Activated CD8-positive, alpha-beta T cell treated with anti-CD3 and anti-CD28 coated beads, Interleukin-2, amount 10 ng/mL, durations not matched to agents 7 days and 5 days (primary cell): ENCODE measurements around the gene SAT1. TPM values are rescaled to one million over a fixed set of nuclear protein-coding genes. Genes with fewer than 3 reads are reported as not detected.
A peak's percentile ranks its signal among the peaks of the same experiment; 100 is the strongest.

Experiments used
- ATAC-seq: fragments of 150-1000 bp; cut with Tn5 transposase; one replicate; pipeline ENCODE4 v1.10.0; 2021; ENCODE audit warnings: moderate library complexity
- CTCF ChIA-PET: fragments of 350-600 bp; sonication (Branson Sonifier 250); formaldehyde crosslinking; loops from one replicate; lab custom pipeline; 2021; ENCODE audit warnings: antibody characterized with exemption; lab: Charles Lee
- POLR2A ChIA-PET: fragments of 350-600 bp; sonication (Branson Sonifier 250); formaldehyde crosslinking; loops from one replicate; lab custom pipeline; 2021; ENCODE audit warnings: antibody characterized with exemption; lab: Charles Lee
- DNase-seq: peaks from one replicate; pipeline ENCODE4 v3.0.0-alpha.2; 2020
- H3K27ac Mint-ChIP-seq: one replicate; pipeline ENCODE4 v1.8.0; 2021; ENCODE audit warnings: mild to moderate bottlenecking, mixed read lengths
- H3K27me3 Mint-ChIP-seq: one replicate; pipeline ENCODE4 v1.8.0; 2021; ENCODE audit warnings: low read depth, mixed read lengths
- H3K36me3 Mint-ChIP-seq: one replicate; pipeline ENCODE4 v1.8.0; 2021; ENCODE audit warnings: low read depth, mixed read lengths
- H3K4me1 Mint-ChIP-seq: one replicate; pipeline ENCODE4 v1.8.0; 2021; ENCODE audit warnings: low read depth, mixed read lengths
- H3K4me3 Mint-ChIP-seq: one replicate; pipeline ENCODE4 v1.8.0; 2021; ENCODE audit warnings: mild to moderate bottlenecking, mixed read lengths
- H3K9me3 Mint-ChIP-seq: one replicate; pipeline ENCODE4 v1.8.0; 2022; ENCODE audit warnings: mixed read lengths; ENCODE audit not compliant: insufficient read depth
- total RNA-seq, 2 experiments: library from RNA; stranded (reverse); gene quantifications; one replicate each; pipeline ENCODE4 v1.2.3, GENCODE V29; 2021

SAT1 gene
- total RNA-seq, 2 experiments from 2014 or later: 83.4 to 87.5 TPM

- POLR2A ChIA-PET: no interaction called here
- DNase-seq: no peak
- peaks cover 17% of the 10 kb centered on the region for H3K4me1 Mint-ChIP-seq
- H3K27ac Mint-ChIP-seq: no peak overlapping the region
- H3K9me3 Mint-ChIP-seq: no peaks in the 10 kb centered on the region
- ATAC-seq: no peak
- no peak overlapping the region for H3K4me3 Mint-ChIP-seq
- H3K36me3 Mint-ChIP-seq: peaks cover 6% of the 10 kb centered on the region
- no peaks in the 10 kb centered on the region for H3K27me3 Mint-ChIP-seq
- CTCF ChIA-PET: no interaction called here
These were observed 3.9 kb upstream of the SAT1 start for GRCh38 chrX:23779025-23779424.

- peak overlapping the region; percentile 98 for H3K27ac Mint-ChIP-seq
- peak overlapping the region; percentile 86 for H3K4me3 Mint-ChIP-seq
- H3K27me3 Mint-ChIP-seq: no peaks in the 10 kb centered on the region
- POLR2A ChIA-PET: interaction anchor here (0.6 to 3.0 kb wide), 40 partner anchors 8 to 272 kb away, joined by 3 to 61 read pairs (median 4); partner anchors contain the start of genes ACOT9, CXorf58, EIF2S3 and KLHL15
- ATAC-seq (no peak), DNase-seq (no peak)
- no peaks in the 10 kb centered on the region for H3K9me3 Mint-ChIP-seq
- peaks cover 27% of the 10 kb centered on the region for H3K36me3 Mint-ChIP-seq
- CTCF ChIA-PET: interaction anchor here (1.0 to 9.0 kb wide), 13 partner anchors 11 to 272 kb away, joined by 3 to 106 read pairs (median 4); partner anchors contain the start of genes ACOT9, APOO, CXorf58 and EIF2S3
- peaks cover 33% of the 10 kb centered on the region for H3K4me1 Mint-ChIP-seq
These were observed 518 bp upstream of the SAT1 start for GRCh38 chrX:23782455-23782854.

GRCh38 chrX:23783589-23784469, 856 bp downstream of the SAT1 start:
- peak overlapping the region; percentile 98 for H3K27ac Mint-ChIP-seq
- CTCF ChIA-PET: interaction anchor here (0.7 to 9.0 kb wide), 14 partner anchors 10 to 270 kb away, joined by 3 to 106 read pairs (median 4); partner anchors contain the start of genes ACOT9, APOO, CXorf58 and EIF2S3
- H3K4me3 Mint-ChIP-seq: peak overlapping the region; percentile 86
- no peak for ATAC-seq
- peaks cover 27% of the 10 kb centered on the region for H3K36me3 Mint-ChIP-seq
- H3K27me3 Mint-ChIP-seq: no peaks in the 10 kb centered on the region
- DNase-seq: peak; percentile 30
- POLR2A ChIA-PET: interaction anchor here (0.6 to 3.0 kb wide), 29 partner anchors 9 to 699 kb away, joined by 3 to 61 read pairs (median 5); partner anchors contain the start of genes ACOT9, CXorf58, EIF2S3 and KLHL15
- H3K9me3 Mint-ChIP-seq: no peaks in the 10 kb centered on the region
- H3K4me1 Mint-ChIP-seq: peaks cover 36% of the 10 kb centered on the region

- H3K4me3 Mint-ChIP-seq: peak overlapping the region; percentile 86
- ChIA-PET CTCF (interaction anchor here (0.8 to 9.0 kb wide), 4 partner anchors 41 to 123 kb away, joined by 4 to 106 read pairs (median 16); partner anchors contain the start of genes ACOT9, APOO and CXorf58), POLR2A (interaction anchor here (0.6 to 3.0 kb wide), 12 partner anchors 12 to 270 kb away, joined by 3 to 61 read pairs (median 10); partner anchors contain the start of genes ACOT9, EIF2S3 and KLHL15)
- ATAC-seq (no peak), DNase-seq (no peak)
- no peaks in the 10 kb centered on the region for H3K9me3 Mint-ChIP-seq
- peak overlapping the region; percentile 98 for H3K27ac Mint-ChIP-seq
- H3K27me3 Mint-ChIP-seq: no peaks in the 10 kb centered on the region
- peaks cover 32% of the 10 kb centered on the region for H3K4me1 Mint-ChIP-seq
- H3K36me3 Mint-ChIP-seq: peaks cover 27% of the 10 kb centered on the region
These were observed 1.7 kb downstream of the SAT1 start for GRCh38 chrX:23784470-23785331.

GRCh38 chrX:23785580-23785979, 2.6 kb downstream of the SAT1 start:
- ChIA-PET POLR2A (interaction anchor here (1.8 kb wide), 1 partner anchor 42 kb away, joined by 11 read pairs; the partner anchor contains the start of gene ACOT9), CTCF (interaction anchor here (9.0 kb wide), 1 partner anchor 116 kb away, joined by 106 read pairs; no protein-coding TSS in a partner anchor)
- H3K4me3 Mint-ChIP-seq: peak overlapping the region; percentile 18
- peaks cover 32% of the 10 kb centered on the region for H3K4me1 Mint-ChIP-seq
- H3K27ac Mint-ChIP-seq: no peak overlapping the region
- no peaks in the 10 kb centered on the region for H3K9me3 Mint-ChIP-seq
- H3K27me3 Mint-ChIP-seq: no peaks in the 10 kb centered on the region
- peaks cover 27% of the 10 kb centered on the region for H3K36me3 Mint-ChIP-seq
- DNase-seq (no peak), ATAC-seq (no peak)

GRCh38 chrX:23786268-23786815, 3.4 kb downstream of the SAT1 start:
- Mint-ChIP-seq H3K9me3 (no peaks in the 10 kb centered on the region), H3K27me3 (no peaks in the 10 kb centered on the region), H3K36me3 (peaks cover 27% of the 10 kb centered on the region), H3K27ac (no peak overlapping the region), H3K4me3 (no peak overlapping the region), H3K4me1 (peaks cover 29% of the 10 kb centered on the region)
- DNase-seq (no peak), ATAC-seq (no peak)
- CTCF ChIA-PET: interaction anchor here (9.0 kb wide), 1 partner anchor 116 kb away, joined by 106 read pairs; no protein-coding TSS in a partner anchor
- POLR2A ChIA-PET: no interaction called here

GRCh38 chrX:23787745-23788118, 4.8 kb downstream of the SAT1 start:
- Mint-ChIP-seq H3K4me1 (peaks cover 21% of the 10 kb centered on the region), H3K36me3 (peaks cover 27% of the 10 kb centered on the region), H3K9me3 (no peaks in the 10 kb centered on the region), H3K4me3 (no peak overlapping the region), H3K27me3 (no peaks in the 10 kb centered on the region), H3K27ac (no peak overlapping the region)
- ChIA-PET CTCF (interaction anchor here (9.0 kb wide), 1 partner anchor 114 kb away, joined by 106 read pairs; no protein-coding TSS in a partner anchor), POLR2A (no interaction called here)
- ATAC-seq: no peak
- no peak for DNase-seq

- ChIA-PET POLR2A (no interaction called here), CTCF (interaction anchor here (9.0 kb wide), 1 partner anchor 114 kb away, joined by 106 read pairs; no protein-coding TSS in a partner anchor)
- Mint-ChIP-seq H3K4me3 (no peak overlapping the region), H3K27me3 (no peaks in the 10 kb centered on the region), H3K36me3 (peaks cover 26% of the 10 kb centered on the region), H3K27ac (no peak overlapping the region), H3K4me1 (peaks cover 21% of the 10 kb centered on the region), H3K9me3 (no peaks in the 10 kb centered on the region)
- DNase-seq (no peak), ATAC-seq (no peak)
These were observed 5.5 kb downstream of the SAT1 start for GRCh38 chrX:23788521-23788920.

- Mint-ChIP-seq H3K27me3 (no peaks in the 10 kb centered on the region), H3K36me3 (peaks cover 22% of the 10 kb centered on the region), H3K4me3 (no peak overlapping the region), H3K9me3 (no peaks in the 10 kb centered on the region), H3K4me1 (peaks cover 21% of the 10 kb centered on the region), H3K27ac (no peak overlapping the region)
- POLR2A ChIA-PET: no interaction called here
- no peak for ATAC-seq
- no peak for DNase-seq
- CTCF ChIA-PET: interaction anchor here (2.5 kb wide), 1 partner anchor 113 kb away, joined by 11 read pairs; no protein-coding TSS in a partner anchor
These were observed 6.0 kb downstream of the SAT1 start for GRCh38 chrX:23788946-23789345.

- Mint-ChIP-seq H3K4me3 (no peak overlapping the region), H3K9me3 (no peaks in the 10 kb centered on the region), H3K36me3 (peaks cover 15% of the 10 kb centered on the region), H3K27me3 (no peaks in the 10 kb centered on the region), H3K27ac (no peak overlapping the region), H3K4me1 (peaks cover 16% of the 10 kb centered on the region)
- CTCF ChIA-PET: interaction anchor here (2.5 kb wide), 1 partner anchor 112 kb away, joined by 11 read pairs; no protein-coding TSS in a partner anchor
- POLR2A ChIA-PET: no interaction called here
- ATAC-seq: no peak
- DNase-seq: no peak
These were observed 6.6 kb downstream of the SAT1 start for GRCh38 chrX:23789386-23790154.
